Caco-2 (cell line): ENCODE measurements around the gene RGS6. TPM values are rescaled to one million over a fixed set of nuclear protein-coding genes. Genes with fewer than 3 reads are reported as not detected.

ENCODE experiments used
- BruUV-seq: library from RNA; stranded (reverse); fragments of 400-500 nt; replicated peaks from 2 replicates; lab custom pipeline; 2021; lab: Mats Ljungman, UMichigan
- CTCF ChIA-PET: fragments of 300-600 bp; sonication (Branson Sonifier 250); formaldehyde crosslinking; loops from one replicate; lab custom pipeline; 2022; ENCODE audit warnings: antibody characterized with exemption; lab: Charles Lee
- POLR2A ChIA-PET: fragments of 300-600 bp; sonication (Branson Sonifier 250); formaldehyde crosslinking; loops from one replicate; lab custom pipeline; 2022; ENCODE audit warnings: antibody characterized with exemption; lab: Charles Lee
- DNase-seq, 2 experiments: peaks; one replicate each; pipeline versions ENCODE4 v3.0.0 to v3.0.0-alpha.2; 2020 to 2022
- H3K27me3 ChIP-seq: replicated peaks from 2 replicates; pipeline ENCODE4 v1.6.0; 2011; ENCODE audit warnings: low read length; ENCODE audit not compliant: control insufficient read depth, insufficient read depth
- H3K36me3 ChIP-seq: 2 replicates; pipeline ENCODE4 v1.5.1; 2011; ENCODE audit warnings: low read length; ENCODE audit not compliant: control insufficient read depth, insufficient read depth
- H3K4me1 ChIP-seq: fragments of 250-450 bp; sonication (Bioruptor Pico); 2 replicates; pipeline ENCODE4 v1.5.1; 2020; ENCODE audit warnings: mild to moderate bottlenecking
- H3K4me3 ChIP-seq: 2 replicates; pipeline ENCODE4 v1.5.1; 2011; ENCODE audit warnings: low read depth, mild to moderate bottlenecking, control low read depth, low read length
- H3K9me3 ChIP-seq: fragments of 250-450 bp; sonication (Bioruptor Pico); 2 replicates; pipeline ENCODE4 v1.5.1; 2020; ENCODE audit warnings: mild to moderate bottlenecking, moderate library complexity
- H3K27ac Mint-ChIP-seq: one replicate; pipeline ENCODE4 v1.8.0; 2022; ENCODE audit warnings: mixed read lengths; ENCODE audit not compliant: unreplicated experiment
- H3K27me3 Mint-ChIP-seq: one replicate; pipeline ENCODE4 v1.8.0; 2022; ENCODE audit warnings: mixed read lengths; ENCODE audit not compliant: insufficient read depth, unreplicated experiment
- H3K36me3 Mint-ChIP-seq: one replicate; pipeline ENCODE4 v1.8.0; 2022; ENCODE audit warnings: mild to moderate bottlenecking, mixed read lengths; ENCODE audit not compliant: insufficient read depth, unreplicated experiment
- H3K4me1 Mint-ChIP-seq: one replicate; pipeline ENCODE4 v1.8.0; 2022; ENCODE audit warnings: low read depth, mixed read lengths; ENCODE audit not compliant: unreplicated experiment
- H3K4me3 Mint-ChIP-seq: one replicate; pipeline ENCODE4 v1.8.0; 2022; ENCODE audit warnings: mild to moderate bottlenecking, moderate library complexity, mixed read lengths; ENCODE audit not compliant: unreplicated experiment
- H3K9me3 Mint-ChIP-seq: one replicate; pipeline ENCODE4 v1.8.0; 2022; ENCODE audit warnings: mixed read lengths; ENCODE audit not compliant: unreplicated experiment
- CTCF ChIP-seq, 2 experiments: fragments of 200-600 bp in 1 of 2; IDR thresholded peaks; 1 replicate in 1 of 2; 2 replicates in 1 of 2; pipeline versions ENCODE4 v1.5.1 to v1.8.0; 2011 to 2022; ENCODE audit warnings: antibody characterized with exemption in 1 of 2, control low read depth in 1 of 2, inconsistent platforms in 1 of 2, low read depth in 1 of 2, low read length in 1 of 2, mild to moderate bottlenecking in 1 of 2, moderate library complexity in 1 of 2; ENCODE audit not compliant: insufficient read depth in 1 of 2, severe bottlenecking in 1 of 2, unreplicated experiment in 1 of 2
- intact Hi-C: fragments of 100-400 bp; cut with micrococcal nuclease; formaldehyde crosslinking; loops from one replicate; pipeline ENCODE4 v1.10.0; 2022; ENCODE audit not compliant: unreplicated experiment
- total RNA-seq: library from RNA; stranded (reverse); gene quantifications from 2 replicates; pipeline ENCODE4 v1.2.3, GENCODE V29; 2022

RGS6 gene
- total RNA-seq, 1 experiment from 2014 or later = not detected

- Histone ChIP-seq H3K36me3 (no peaks in the 10 kb centered on the region), H3K9me3 (peaks cover 10% of the 10 kb centered on the region; the same call in 1 of the 2 replicates), H3K27me3 (no peaks in the 10 kb centered on the region; the same call in 1 of the 2 replicates), H3K4me3 (no peak overlapping the region), H3K4me1 (no peaks in the 10 kb centered on the region)
- Mint-ChIP-seq H3K4me3 (no peak overlapping the region), H3K27ac (no peak overlapping the region), H3K9me3 (peaks cover 9% of the 10 kb centered on the region), H3K27me3 (peaks cover 9% of the 10 kb centered on the region), H3K36me3 (no peaks in the 10 kb centered on the region), H3K4me1 (no peaks in the 10 kb centered on the region)
- CTCF ChIA-PET = no interaction called here
- no peak for DNase-seq
- POLR2A ChIA-PET = no interaction called here
- intact Hi-C loops = no loop called here
- TF ChIP-seq CTCF (IDR thresholded peaks at IDR 0.05; ENCODE audit: insufficient read depth in 1 of 2, low read depth in 1 of 2, low read length in 1 of 2, severe bottlenecking in 1 of 2, unreplicated experiment in 1 of 2) = no peak
- BruUV-seq = no TSS peak
Measured at GRCh38 chr14:72522847-72523246, 590.6 kb downstream of the RGS6 start.

- no peak overlapping the region for H3K27ac Mint-ChIP-seq
- peaks cover 10% of the 10 kb centered on the region; the same call in 1 of the 2 replicates for H3K9me3 ChIP-seq
- H3K4me3 Mint-ChIP-seq = no peak overlapping the region
- H3K27me3 ChIP-seq = no peaks in the 10 kb centered on the region; the same call in 1 of the 2 replicates
- BruUV-seq = no TSS peak
- CTCF ChIA-PET = no interaction called here
- no peak overlapping the region for H3K4me3 ChIP-seq
- TF ChIP-seq CTCF (IDR thresholded peaks at IDR 0.05; ENCODE audit: insufficient read depth in 1 of 2, low read depth in 1 of 2, low read length in 1 of 2, severe bottlenecking in 1 of 2, unreplicated experiment in 1 of 2) = no peak
- H3K36me3 Mint-ChIP-seq = no peaks in the 10 kb centered on the region
- H3K9me3 Mint-ChIP-seq = peaks cover 9% of the 10 kb centered on the region
- peaks cover 12% of the 10 kb centered on the region for H3K27me3 Mint-ChIP-seq
- POLR2A ChIA-PET = no interaction called here
- H3K36me3 ChIP-seq = no peaks in the 10 kb centered on the region
- no peak for DNase-seq
- no peaks in the 10 kb centered on the region for H3K4me1 Mint-ChIP-seq
- intact Hi-C loops = no loop called here
- no peaks in the 10 kb centered on the region for H3K4me1 ChIP-seq
Measured at GRCh38 chr14:72523424-72524294, 591.4 kb downstream of the RGS6 start.

GRCh38 chr14:72524295-72524629 is 592.0 kb downstream of the RGS6 start:
- Mint-ChIP-seq H3K36me3 (no peaks in the 10 kb centered on the region), H3K9me3 (peaks cover 9% of the 10 kb centered on the region), H3K4me1 (no peaks in the 10 kb centered on the region), H3K27me3 (peaks cover 15% of the 10 kb centered on the region), H3K27ac (no peak overlapping the region), H3K4me3 (no peak overlapping the region)
- H3K4me1 ChIP-seq = no peaks in the 10 kb centered on the region
- CTCF ChIA-PET = no interaction called here
- no TSS peak for BruUV-seq
- TF ChIP-seq CTCF (IDR thresholded peaks at IDR 0.05; ENCODE audit: insufficient read depth in 1 of 2, low read depth in 1 of 2, low read length in 1 of 2, severe bottlenecking in 1 of 2, unreplicated experiment in 1 of 2) = no peak
- POLR2A ChIA-PET = no interaction called here
- peaks cover 10% of the 10 kb centered on the region; the same call in 1 of the 2 replicates for H3K9me3 ChIP-seq
- no peaks in the 10 kb centered on the region for H3K36me3 ChIP-seq
- H3K4me3 ChIP-seq = no peak overlapping the region
- no peaks in the 10 kb centered on the region; the same call in 1 of the 2 replicates for H3K27me3 ChIP-seq
- intact Hi-C loops = no loop called here
- no peak for DNase-seq
